ENCODE results near the gene LDHD.

LDHD gene

DNA sequence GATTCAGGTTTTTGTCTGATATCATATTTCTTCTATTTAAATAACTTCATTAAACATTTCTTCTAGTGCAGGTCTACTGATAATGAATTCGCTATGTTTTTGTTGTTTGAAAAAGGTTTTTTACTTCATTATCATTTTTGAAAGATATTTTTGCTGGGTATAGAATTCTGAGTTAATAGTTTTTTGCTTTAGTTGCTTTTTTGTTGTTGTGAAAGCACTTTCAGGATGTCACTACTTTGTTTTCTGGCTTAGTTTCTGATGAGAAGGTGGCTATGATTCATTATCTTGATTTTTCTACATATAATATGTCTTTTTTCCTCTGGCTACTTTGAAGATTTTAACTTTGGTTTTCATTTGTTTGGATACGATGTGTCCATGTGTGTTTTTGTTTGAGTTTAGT lies 35.2 kb upstream of the LDHD start:
- no peak overlapping the region for H3K9ac ChIP-seq (ENCODE audit: low read length)
- H3K4me1 ChIP-seq (ENCODE audit: low read length) = no peaks in the 10 kb centered on the region
- H3K9me3 ChIP-seq (replicated peaks; ENCODE audit: insufficient read depth, low read length) = no peaks in the 10 kb centered on the region
- TF ChIP-seq EZH2phosphoT487 (IDR thresholded peaks at IDR 0.05; ENCODE audit: low read length) (no peak), EZH2 (optimal IDR thresholded peaks at IDR 0.05; ENCODE audit: low read depth, low read length) (no peak)
- H3K27ac ChIP-seq (ENCODE audit: low read length) = no peak overlapping the region
- no peak for DNase-seq
- H3K9me2 ChIP-seq (replicated peaks; ENCODE audit: insufficient read depth, low read length) = no peaks in the 10 kb centered on the region
- H3K4me3 ChIP-seq (ENCODE audit: low read length) = no peak overlapping the region
- no peaks in the 10 kb centered on the region for H3F3A ChIP-seq (ENCODE audit: insufficient read depth, low read length)
- no peaks in the 10 kb centered on the region for H3K27me3 ChIP-seq (replicated peaks; ENCODE audit: insufficient read depth, low read length)
- H2AFZ ChIP-seq (ENCODE audit: low read length) = no peak overlapping the region
- H3K4me2 ChIP-seq (ENCODE audit: low read depth, low read length) = no peak overlapping the region
- no peaks in the 10 kb centered on the region for H3K36me3 ChIP-seq (replicated peaks; ENCODE audit: insufficient read depth, low read length)
- no peaks in the 10 kb centered on the region for H4K20me1 ChIP-seq (ENCODE audit: insufficient read depth, low read length)
- H3K79me2 ChIP-seq (ENCODE audit: low read length) = no peaks in the 10 kb centered on the region; the same call in 1 of the 2 replicates

DNA sequence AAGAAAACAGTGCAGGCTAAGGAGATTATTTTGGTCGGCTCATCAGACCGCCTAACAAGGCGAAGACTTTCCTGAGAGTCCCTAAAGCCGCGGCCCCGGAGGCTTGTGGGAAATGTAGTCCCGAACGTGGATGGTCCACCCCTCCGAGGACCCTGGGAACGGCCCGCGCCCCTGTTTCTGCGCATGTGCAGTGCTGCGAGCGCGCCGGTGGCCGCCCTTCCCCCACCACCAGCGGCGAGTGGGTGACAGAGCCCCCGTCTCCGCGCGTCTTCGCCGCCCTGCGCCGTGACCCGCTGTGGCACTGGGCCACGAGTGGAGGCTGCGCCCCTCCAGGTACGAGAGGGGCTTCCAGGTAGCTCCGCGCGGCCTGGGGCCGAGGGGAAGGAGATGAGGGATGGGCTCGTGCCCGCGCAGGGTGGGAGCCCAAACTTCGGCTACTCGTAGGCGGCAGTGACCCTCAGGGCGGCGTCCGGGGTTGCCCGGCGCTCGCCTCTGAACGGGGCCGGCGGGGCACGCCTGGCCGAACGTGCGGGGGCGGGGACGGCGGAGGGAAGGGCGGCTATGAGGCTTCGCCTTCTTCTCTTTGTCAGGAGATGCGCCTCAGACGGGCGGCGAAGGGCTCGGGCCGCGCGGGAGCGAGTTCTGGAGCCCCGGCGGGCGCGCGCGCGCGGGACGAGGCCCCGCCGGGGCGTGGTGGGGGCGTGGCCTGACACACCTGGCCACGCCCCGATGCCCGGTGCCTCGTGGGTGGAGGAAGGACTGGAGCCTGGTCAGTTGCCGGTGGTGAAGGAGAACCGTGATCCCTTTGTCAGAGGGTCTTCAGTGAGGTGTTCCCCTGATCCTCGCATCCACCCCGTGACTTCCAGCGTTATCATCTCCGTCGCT lies 32.0 kb upstream of the LDHD start, which contains the start of gene ZFP1:
ZFP1 (plus strand) TSS at position 214 of the 885 bp plus-strand sequence. CDS start 4,428 bp downstream, outside the sequence.
- H3K27me3 ChIP-seq (replicated peaks; ENCODE audit: insufficient read depth, low read length) = no peaks in the 10 kb centered on the region
- H2AFZ ChIP-seq (ENCODE audit: low read length) = peak within 1 kb of the TSS; percentile 91
- peak; percentile 86 for DNase-seq

GRCh38 chr16:75147968-75148310 lies 31.4 kb upstream of the LDHD start:
- H3K4me3 ChIP-seq (ENCODE audit: low read length) = peak overlapping the region; percentile 92; the same call in 1 of the 2 replicates

More for the DNA sequence above, 32.0 kb upstream of the LDHD start, which contains the start of gene ZFP1:
- Histone ChIP-seq H3K9me3 (replicated peaks; ENCODE audit: insufficient read depth, low read length) (no peaks in the 10 kb centered on the region), H3K9me2 (replicated peaks; ENCODE audit: insufficient read depth, low read length) (no peaks in the 10 kb centered on the region), H3K79me2 (ENCODE audit: low read length) (no peaks in the 10 kb centered on the region; the same call in 1 of the 2 replicates), H3K4me1 (ENCODE audit: low read length) (no peaks in the 10 kb centered on the region), H3K27ac (ENCODE audit: low read length) (peak within 1 kb of the TSS; percentile 58; the same call in 1 of the 2 replicates), H3K9ac (ENCODE audit: low read length) (peak within 1 kb of the TSS; percentile 73), H4K20me1 (ENCODE audit: insufficient read depth, low read length) (no peaks in the 10 kb centered on the region), H3K36me3 (replicated peaks; ENCODE audit: insufficient read depth, low read length) (no peaks in the 10 kb centered on the region), H3F3A (ENCODE audit: insufficient read depth, low read length) (no peaks in the 10 kb centered on the region), H3K4me3 (ENCODE audit: low read length) (peak within 1 kb of the TSS; percentile 92), H3K4me2 (ENCODE audit: low read depth, low read length) (peak within 1 kb of the TSS; percentile 59; the same call in 1 of the 2 replicates)
- no peak for TF ChIP-seq EZH2 (optimal IDR thresholded peaks at IDR 0.05; ENCODE audit: low read depth, low read length)
- TF ChIP-seq, protein P1, sequence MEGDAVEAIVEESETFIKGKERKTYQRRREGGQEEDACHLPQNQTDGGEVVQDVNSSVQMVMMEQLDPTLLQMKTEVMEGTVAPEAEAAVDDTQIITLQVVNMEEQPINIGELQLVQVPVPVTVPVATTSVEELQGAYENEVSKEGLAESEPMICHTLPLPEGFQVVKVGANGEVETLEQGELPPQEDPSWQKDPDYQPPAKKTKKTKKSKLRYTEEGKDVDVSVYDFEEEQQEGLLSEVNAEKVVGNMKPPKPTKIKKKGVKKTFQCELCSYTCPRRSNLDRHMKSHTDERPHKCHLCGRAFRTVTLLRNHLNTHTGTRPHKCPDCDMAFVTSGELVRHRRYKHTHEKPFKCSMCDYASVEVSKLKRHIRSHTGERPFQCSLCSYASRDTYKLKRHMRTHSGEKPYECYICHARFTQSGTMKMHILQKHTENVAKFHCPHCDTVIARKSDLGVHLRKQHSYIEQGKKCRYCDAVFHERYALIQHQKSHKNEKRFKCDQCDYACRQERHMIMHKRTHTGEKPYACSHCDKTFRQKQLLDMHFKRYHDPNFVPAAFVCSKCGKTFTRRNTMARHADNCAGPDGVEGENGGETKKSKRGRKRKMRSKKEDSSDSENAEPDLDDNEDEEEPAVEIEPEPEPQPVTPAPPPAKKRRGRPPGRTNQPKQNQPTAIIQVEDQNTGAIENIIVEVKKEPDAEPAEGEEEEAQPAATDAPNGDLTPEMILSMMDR (IDR thresholded peaks at IDR 0.05; ENCODE audit: low read length) = no peak

GRCh38 chr16:75143941-75144340 lies 27.4 kb upstream of the LDHD start:
- Histone ChIP-seq H3K4me3 (ENCODE audit: low read length) (no peak overlapping the region), H4K20me1 (ENCODE audit: insufficient read depth, low read length) (no peaks in the 10 kb centered on the region), H3K79me2 (ENCODE audit: low read length) (no peaks in the 10 kb centered on the region), H3K9me2 (replicated peaks; ENCODE audit: insufficient read depth, low read length) (no peaks in the 10 kb centered on the region), H2AFZ (ENCODE audit: low read length) (no peak overlapping the region), H3K27ac (ENCODE audit: low read length) (no peak overlapping the region), H3F3A (ENCODE audit: insufficient read depth, low read length) (no peaks in the 10 kb centered on the region), H3K9ac (ENCODE audit: low read length) (no peak overlapping the region), H3K36me3 (replicated peaks; ENCODE audit: insufficient read depth, low read length) (no peaks in the 10 kb centered on the region), H3K27me3 (replicated peaks; ENCODE audit: insufficient read depth, low read length) (no peaks in the 10 kb centered on the region), H3K4me1 (ENCODE audit: low read length) (no peaks in the 10 kb centered on the region), H3K9me3 (replicated peaks; ENCODE audit: insufficient read depth, low read length) (no peaks in the 10 kb centered on the region), H3K4me2 (ENCODE audit: low read depth, low read length) (no peak overlapping the region)
- DNase-seq = no peak
- TF ChIP-seq, protein P1 (IDR thresholded peaks at IDR 0.05; ENCODE audit: low read length) = no peak
- no peak for TF ChIP-seq EZH2phosphoT487 (IDR thresholded peaks at IDR 0.05; ENCODE audit: low read length)

More at GRCh38 chr16:75147968-75148310, 31.4 kb upstream of the LDHD start:
- DNase-seq = no peak
- no peak overlapping the region for H2AFZ ChIP-seq (ENCODE audit: low read length)
- H3K4me2 ChIP-seq (ENCODE audit: low read depth, low read length) = peak overlapping the region; percentile 43; the same call in 1 of the 2 replicates
- no peaks in the 10 kb centered on the region for H3K9me3 ChIP-seq (replicated peaks; ENCODE audit: insufficient read depth, low read length)
- no peaks in the 10 kb centered on the region for H4K20me1 ChIP-seq (ENCODE audit: insufficient read depth, low read length)
- H3K27ac ChIP-seq (ENCODE audit: low read length) = no peak overlapping the region
- H3K79me2 ChIP-seq (ENCODE audit: low read length) = no peaks in the 10 kb centered on the region; the same call in 1 of the 2 replicates
- no peak for TF ChIP-seq EZH2phosphoT487 (IDR thresholded peaks at IDR 0.05; ENCODE audit: low read length)
- no peaks in the 10 kb centered on the region for H3K27me3 ChIP-seq (replicated peaks; ENCODE audit: insufficient read depth, low read length)
- no peaks in the 10 kb centered on the region for H3K4me1 ChIP-seq (ENCODE audit: low read length)
- H3F3A ChIP-seq (ENCODE audit: insufficient read depth, low read length) = no peaks in the 10 kb centered on the region
- no peak overlapping the region for H3K9ac ChIP-seq (ENCODE audit: low read length)
- H3K36me3 ChIP-seq (replicated peaks; ENCODE audit: insufficient read depth, low read length) = no peaks in the 10 kb centered on the region
- no peaks in the 10 kb centered on the region for H3K9me2 ChIP-seq (replicated peaks; ENCODE audit: insufficient read depth, low read length)

All from MM.1S (cell line).